Subcutaneous adipose tissue (tissue), 4 donors: Measurements from ENCODE around the gene STK4. TPM values are rescaled to one million over a fixed set of nuclear protein-coding genes. Genes with fewer than 3 reads are reported as not detected.

Experiments
- total RNA-seq, 4 donors: library from RNA; depleted of rRNA; stranded (reverse); fragments of >200 nt; gene quantifications; one replicate each; pipeline ENCODE4 v1.1.0, GENCODE V29; 2016
- TF ChIP-seq, protein P1 (sequence below): fragments of 450-650 bp; IDR thresholded peaks from one replicate; pipeline ENCODE4 v1.5.1; 2016; ENCODE audit warnings: low read depth, mild to moderate bottlenecking, control low read depth, antibody characterized with exemption, moderate library complexity

Gene STK4
- total RNA-seq, 4 donors from 2014 or later, result 25.2 to 71.4 (median 40.1) TPM

DNA sequence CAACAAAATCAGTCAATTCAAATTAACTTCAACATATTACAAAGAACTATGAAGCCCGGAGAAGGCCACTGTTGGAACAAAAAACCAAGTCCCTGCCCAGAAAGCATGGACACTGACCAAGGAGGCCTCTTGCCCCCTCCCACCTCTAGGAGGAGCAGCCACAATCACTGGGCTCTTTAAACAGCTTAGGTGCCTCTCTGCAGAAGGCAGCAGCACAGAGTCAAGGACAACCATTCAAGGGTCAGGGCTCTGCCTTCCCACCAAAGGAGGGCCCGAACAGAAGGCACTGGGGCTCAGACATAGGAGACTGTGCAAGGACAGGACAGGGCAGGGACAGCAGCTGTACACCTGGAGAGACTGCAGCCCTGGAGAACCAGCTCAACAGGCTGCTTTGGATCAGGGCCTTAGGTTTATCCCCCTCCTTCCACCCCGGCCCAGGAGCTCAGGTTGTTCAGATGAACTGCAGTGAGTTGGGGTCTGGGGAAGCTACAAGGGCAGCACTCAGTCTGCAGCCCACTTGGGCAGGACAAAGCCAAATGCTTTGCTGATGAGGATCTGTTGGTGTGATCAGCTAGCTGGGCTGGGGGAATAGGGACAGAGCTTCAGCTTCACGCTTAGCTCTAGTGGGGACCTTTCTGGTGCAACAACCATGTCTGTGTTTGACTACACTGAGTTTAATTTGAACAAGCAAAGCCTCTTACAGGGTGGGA lies 23.9 kb upstream of the STK4 start:
- TF ChIP-seq, protein P1, sequence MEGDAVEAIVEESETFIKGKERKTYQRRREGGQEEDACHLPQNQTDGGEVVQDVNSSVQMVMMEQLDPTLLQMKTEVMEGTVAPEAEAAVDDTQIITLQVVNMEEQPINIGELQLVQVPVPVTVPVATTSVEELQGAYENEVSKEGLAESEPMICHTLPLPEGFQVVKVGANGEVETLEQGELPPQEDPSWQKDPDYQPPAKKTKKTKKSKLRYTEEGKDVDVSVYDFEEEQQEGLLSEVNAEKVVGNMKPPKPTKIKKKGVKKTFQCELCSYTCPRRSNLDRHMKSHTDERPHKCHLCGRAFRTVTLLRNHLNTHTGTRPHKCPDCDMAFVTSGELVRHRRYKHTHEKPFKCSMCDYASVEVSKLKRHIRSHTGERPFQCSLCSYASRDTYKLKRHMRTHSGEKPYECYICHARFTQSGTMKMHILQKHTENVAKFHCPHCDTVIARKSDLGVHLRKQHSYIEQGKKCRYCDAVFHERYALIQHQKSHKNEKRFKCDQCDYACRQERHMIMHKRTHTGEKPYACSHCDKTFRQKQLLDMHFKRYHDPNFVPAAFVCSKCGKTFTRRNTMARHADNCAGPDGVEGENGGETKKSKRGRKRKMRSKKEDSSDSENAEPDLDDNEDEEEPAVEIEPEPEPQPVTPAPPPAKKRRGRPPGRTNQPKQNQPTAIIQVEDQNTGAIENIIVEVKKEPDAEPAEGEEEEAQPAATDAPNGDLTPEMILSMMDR, result no peak

- TF ChIP-seq, protein P1, result no peak
These were observed 22.5 kb upstream of the STK4 start for GRCh38 chr20:44943828-44944227.

DNA sequence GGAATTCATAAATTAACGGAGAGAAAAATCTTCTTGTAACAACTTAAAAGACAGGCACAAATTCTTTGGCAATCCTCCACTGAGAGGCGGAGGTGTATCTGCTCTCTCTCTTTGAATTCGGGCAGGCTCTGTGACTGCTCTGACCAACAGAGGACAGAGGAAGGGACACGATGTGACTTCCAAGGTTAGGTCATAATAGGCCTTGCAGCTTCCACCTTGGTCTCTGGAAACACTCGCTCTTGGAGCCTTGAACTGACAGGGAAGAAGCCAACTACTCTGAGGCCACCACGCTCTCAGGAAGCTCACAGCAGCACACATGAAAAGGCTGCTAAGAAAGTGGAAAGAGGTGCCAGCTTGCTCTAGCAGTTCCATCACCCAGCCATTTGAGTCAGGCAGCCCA lies 21.1 kb upstream of the STK4 start:
- TF ChIP-seq, protein P1, result no peak

DNA sequence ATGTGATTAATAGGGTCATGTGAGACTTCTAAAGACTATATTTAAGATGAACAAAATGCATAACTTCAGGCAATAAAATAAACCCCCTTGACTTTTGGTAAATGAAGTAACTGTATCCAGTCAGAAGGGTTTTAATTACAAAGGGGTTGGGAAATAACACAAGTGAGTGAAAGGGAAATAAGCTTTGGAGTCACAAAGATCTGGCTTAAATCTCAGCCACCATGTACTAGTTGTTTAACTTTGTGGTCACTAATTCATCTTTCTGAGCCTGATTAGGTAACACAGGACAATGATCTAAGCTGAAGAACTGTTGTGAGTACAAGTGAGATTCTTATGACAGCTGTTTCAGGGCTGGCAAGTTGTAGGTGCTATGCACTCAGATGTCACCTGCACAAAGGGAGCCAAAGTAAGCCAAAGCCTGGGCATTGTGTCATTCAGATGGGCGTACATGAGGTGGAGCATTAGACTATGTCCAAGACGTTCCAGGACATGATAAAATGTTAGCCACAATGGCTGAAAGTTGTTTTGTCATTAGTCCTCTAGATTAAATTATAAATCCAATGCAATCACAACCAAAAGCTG lies 19.9 kb upstream of the STK4 start:
- TF ChIP-seq, protein P1, result no peak

GRCh38 chr20:44948107-44948506 lies 18.2 kb upstream of the STK4 start:
- TF ChIP-seq, protein P1, result no peak

GRCh38 chr20:44948513-44948912 lies 17.8 kb upstream of the STK4 start:
- TF ChIP-seq, protein P1, result no peak

DNA sequence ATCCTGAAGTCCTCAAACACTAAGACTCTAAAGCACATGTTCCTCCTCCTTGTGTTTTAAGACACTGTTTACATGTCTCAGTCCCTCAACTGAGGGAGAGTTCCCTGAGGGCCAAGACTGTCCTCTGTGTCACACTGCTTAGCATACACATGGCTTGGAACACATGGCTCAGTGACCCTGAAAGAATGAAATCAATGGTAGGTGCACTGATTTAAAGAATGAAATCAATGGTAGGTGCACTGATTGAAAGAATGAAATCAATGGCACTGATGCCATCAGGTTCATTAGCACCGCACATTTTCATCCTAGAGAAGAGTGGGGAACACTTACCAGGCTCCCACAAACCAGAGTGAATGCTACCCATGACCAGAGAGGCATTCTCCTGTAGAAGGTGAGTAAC lies 15.9 kb upstream of the STK4 start:
- TF ChIP-seq, protein P1, result no peak
